IMR-90 (cell line): Measurements from ENCODE around the gene PLA2G2C. TPM values are rescaled to one million over a fixed set of nuclear protein-coding genes. Genes with fewer than 3 reads are reported as not detected.

Experiments
- ATAC-seq: fragments of 200-7000 bp; cut with Tn5 transposase; 2 replicates; pipeline ENCODE4 v1.9.1; 2020; ENCODE audit warnings: low read depth, mild to moderate bottlenecking, moderate library complexity
- BruUV-seq: library from RNA; stranded (reverse); fragments of 400-500 nt; replicated peaks from 2 replicates; lab custom pipeline; 2021; lab: Mats Ljungman, UMichigan
- CTCF ChIA-PET: fragments of 300-600 bp; formaldehyde crosslinking; extraction: SDS; loops from one replicate; lab custom pipeline; 2021; ENCODE audit warnings: antibody characterized with exemption; lab: Yijun Ruan, JAX
- POLR2A ChIA-PET: fragments of 300-600 bp; sonication (Branson Sonifier 250); formaldehyde crosslinking; loops from one replicate; lab custom pipeline; 2022; ENCODE audit warnings: antibody characterized with exemption; ENCODE audit not compliant: unreplicated experiment; lab: Charles Lee
- DNase-seq: peaks from one replicate; pipeline ENCODE4 v3.0.0; 2013
- H2AFZ ChIP-seq: replicated peaks from 2 replicates; pipeline ENCODE3; 2013; ENCODE audit warnings: low read length, mild to moderate bottlenecking; ENCODE audit not compliant: poor library complexity
- H2AK5ac ChIP-seq: 2 replicates; pipeline ENCODE4 v1.6.1; 2013; ENCODE audit warnings: low read depth, low read length, inconsistent platforms
- H2AK9ac ChIP-seq: replicated peaks from 2 replicates; pipeline ENCODE3; 2013; ENCODE audit warnings: mild to moderate bottlenecking, low read depth, low read length, moderate library complexity; ENCODE audit not compliant: poor library complexity
- H2BK120ac ChIP-seq: 2 replicates; pipeline ENCODE4 v1.6.1; 2013; ENCODE audit warnings: low read depth, low read length, inconsistent platforms
- H2BK15ac ChIP-seq: 3 replicates; pipeline ENCODE4 v1.6.1; 2013; ENCODE audit warnings: low read depth, low read length, inconsistent platforms
- H2BK20ac ChIP-seq: 2 replicates; pipeline ENCODE4 v1.6.1; 2013; ENCODE audit warnings: low read depth, mild to moderate bottlenecking, inconsistent platforms, low read length, moderate library complexity
- H2BK5ac ChIP-seq: 2 replicates; pipeline ENCODE4 v1.6.1; 2013; ENCODE audit warnings: mild to moderate bottlenecking, low read depth, low read length, inconsistent platforms; ENCODE audit not compliant: poor library complexity, severe bottlenecking
- H3K14ac ChIP-seq: replicated peaks from 2 replicates; pipeline ENCODE4 v1.6.1; 2013; ENCODE audit warnings: low read depth, low read length, inconsistent platforms
- H3K18ac ChIP-seq: 2 replicates; pipeline ENCODE4 v1.6.1; 2013; ENCODE audit warnings: low read depth, low read length, control low read depth
- H3K23ac ChIP-seq: 2 replicates; pipeline ENCODE4 v1.6.1; 2013; ENCODE audit warnings: low read depth, low read length, inconsistent platforms
- H3K27ac ChIP-seq: 2 replicates; pipeline ENCODE4 v1.5.1; 2013; ENCODE audit warnings: mild to moderate bottlenecking, control low read depth, low read length; ENCODE audit not compliant: insufficient read depth
- H3K27me3 ChIP-seq: 2 replicates; pipeline ENCODE4 v1.6.1; 2013; ENCODE audit warnings: low read length; ENCODE audit not compliant: control insufficient read depth, insufficient read depth
- H3K36me3 ChIP-seq: 2 replicates; pipeline ENCODE4 v1.6.1; 2013; ENCODE audit warnings: low read length, mixed read lengths; ENCODE audit not compliant: control insufficient read depth, insufficient read depth
- H3K4ac ChIP-seq: 2 replicates; pipeline ENCODE4 v1.6.1; 2013; ENCODE audit warnings: low read depth, low read length, inconsistent platforms
- H3K4me1 ChIP-seq: 2 replicates; pipeline ENCODE4 v1.6.1; 2013; ENCODE audit warnings: low read length, mixed read lengths; ENCODE audit not compliant: control insufficient read depth, insufficient read depth
- H3K4me2 ChIP-seq: 2 replicates; pipeline ENCODE4 v1.6.1; 2013; ENCODE audit warnings: low read depth, mild to moderate bottlenecking, control low read depth, low read length, moderate library complexity
- H3K4me3 ChIP-seq: 2 replicates; pipeline ENCODE4 v1.5.1; 2013; ENCODE audit warnings: low read depth, mild to moderate bottlenecking, control low read depth, low read length, moderate library complexity; ENCODE audit not compliant: insufficient read depth
- H3K56ac ChIP-seq: 2 replicates; pipeline ENCODE4 v1.6.1; 2013; ENCODE audit warnings: low read length, inconsistent platforms; ENCODE audit not compliant: insufficient read depth; ENCODE audit errors: extremely low read depth
- H3K79me1 ChIP-seq, 2 experiments: 2 replicates each; pipeline ENCODE4 v1.6.1; 2013; ENCODE audit warnings: low read length in 2 of 2, inconsistent platforms in 1 of 2, low read depth in 1 of 2
- H3K9ac ChIP-seq: 2 replicates; pipeline ENCODE4 v1.6.1; 2013; ENCODE audit warnings: low read depth, low read length, control low read depth
- H3K9me1 ChIP-seq: 2 replicates; pipeline ENCODE4 v1.6.1; 2013; ENCODE audit warnings: low read length, inconsistent platforms; ENCODE audit not compliant: insufficient read depth
- H3K9me3 ChIP-seq: 2 replicates; pipeline ENCODE4 v1.6.1; 2013; ENCODE audit warnings: low read length; ENCODE audit not compliant: control insufficient read depth, insufficient read depth
- H4K20me1 ChIP-seq: 2 replicates; pipeline ENCODE4 v1.6.1; 2013; ENCODE audit warnings: low read length, inconsistent platforms; ENCODE audit not compliant: insufficient read depth
- H4K5ac ChIP-seq: 2 replicates; pipeline ENCODE4 v1.6.1; 2013; ENCODE audit warnings: mild to moderate bottlenecking, low read depth, low read length, control low read depth
- H4K8ac ChIP-seq, 2 experiments: 2 replicates each; pipeline ENCODE4 v1.6.1; 2013; ENCODE audit warnings: low read depth in 2 of 2, low read length in 2 of 2, control low read depth in 1 of 2, inconsistent platforms in 1 of 2
- H4K91ac ChIP-seq: 2 replicates; pipeline ENCODE4 v1.6.1; 2013; ENCODE audit warnings: low read depth, low read length, inconsistent platforms; ENCODE audit not compliant: insufficient read depth
- BHLHE40 ChIP-seq: fragments of 150-350 bp; IDR thresholded peaks from 2 replicates; pipeline ENCODE4 v1.6.1; 2016; ENCODE audit warnings: mild to moderate bottlenecking, low read depth, low read length
- CEBPB ChIP-seq: IDR thresholded peaks from 2 replicates; pipeline ENCODE4 v1.6.1; 2012; ENCODE audit warnings: low read depth, low read length, improper control_type of control experiment
- CHD1 ChIP-seq: IDR thresholded peaks from 2 replicates; pipeline ENCODE4 v1.6.1; 2012; ENCODE audit warnings: low read depth, low read length, improper control_type of control experiment
- ELK1 ChIP-seq: fragments of 150-350 bp; IDR thresholded peaks from 2 replicates; pipeline ENCODE4 v1.6.1; 2016; ENCODE audit warnings: low read depth, mild to moderate bottlenecking, low read length, moderate library complexity, borderline replicate concordance
- FOS ChIP-seq: fragments of 150-350 bp; IDR thresholded peaks from 2 replicates; pipeline ENCODE4 v1.6.1; 2016; ENCODE audit warnings: low read depth, low read length
- MXI1 ChIP-seq: IDR thresholded peaks from 2 replicates; pipeline ENCODE4 v1.6.1; 2012; ENCODE audit warnings: low read depth, mild to moderate bottlenecking, low read length, moderate library complexity, borderline replicate concordance
- NFE2L2 ChIP-seq: fragments of 150-350 bp; IDR thresholded peaks from 2 replicates; pipeline ENCODE4 v1.6.1; 2016; ENCODE audit warnings: low read depth, mild to moderate bottlenecking, low read length
- POLR2A ChIP-seq: IDR thresholded peaks from 2 replicates; pipeline ENCODE4 v1.6.1; 2012; ENCODE audit warnings: mild to moderate bottlenecking, low read depth, low read length
- RAD21 ChIP-seq: IDR thresholded peaks from 2 replicates; pipeline ENCODE4 v1.6.1; 2012; ENCODE audit warnings: low read length, improper control_type of control experiment
- RCOR1 ChIP-seq: IDR thresholded peaks from 2 replicates; pipeline ENCODE4 v1.6.1; 2012; ENCODE audit warnings: mild to moderate bottlenecking, low read length, improper control_type of control experiment; ENCODE audit not compliant: insufficient replicate concordance
- RFX5 ChIP-seq: IDR thresholded peaks from 2 replicates; pipeline ENCODE4 v1.8.0; 2012; ENCODE audit warnings: low read depth, mild to moderate bottlenecking, low read length, moderate library complexity
- SMC3 ChIP-seq: fragments of 150-350 bp; IDR thresholded peaks from 2 replicates; pipeline ENCODE4 v1.6.1; 2016; ENCODE audit warnings: low read depth, mild to moderate bottlenecking, antibody characterized with exemption, low read length, moderate library complexity
- USF2 ChIP-seq: fragments of 150-350 bp; IDR thresholded peaks from 2 replicates; pipeline ENCODE4 v1.6.1; 2017; ENCODE audit warnings: mild to moderate bottlenecking, antibody characterized with exemption, low read length, low read depth
- WGBS, 2 experiments: methylation state at CpG; one replicate each; pipeline versions ENCODE4 v1.1.5 to v1.1.7; 2013; ENCODE audit warnings: missing lambda C conversion rate in 2 of 2; ENCODE audit not compliant: insufficient read length in 1 of 2; ENCODE audit errors: extremely low coverage in 2 of 2; 5-methylcytosine and 5-hydroxymethylcytosine counted together
- dilution Hi-C: fragments of 300-500 bp; cut with HindIII; formaldehyde crosslinking; loops from one replicate; pipeline ENCODE4 v1.14.3; 2018; ENCODE audit warnings: low sequenced_read_pairs; ENCODE audit not compliant: unreplicated experiment
- in situ Hi-C: fragments of 300-500 bp; cut with MboI; formaldehyde crosslinking; loops from 3 replicates; pipeline ENCODE4 v1.14.3; 2019; ENCODE audit warnings: low sequenced_read_pairs, inconsistent platforms, mixed read lengths
- intact Hi-C: fragments of 100-400 bp; cut with micrococcal nuclease; formaldehyde crosslinking; loops from 2 replicates; pipeline ENCODE4 v1.10.0; 2022
- polyA plus RNA-seq, 3 experiments: library from polyadenylated mRNA; depleted of rRNA; stranded (reverse); fragments of >200 nt; gene quantifications; 2 replicates each; pipeline ENCODE4 v1.2.3, GENCODE V29; 2012; ENCODE audit warnings: low replicate concordance in 1 of 3
- total RNA-seq: library from RNA; depleted of rRNA; stranded (reverse); fragments of >200 nt; gene quantifications from 2 replicates; pipeline ENCODE4 v1.2.3, GENCODE V29; 2012

The PLA2G2C gene
- total and polyA plus RNA-seq, 2 of the 4 experiments (the other 2 are of a cell fraction): not detected

GRCh38 chr1:20194224-20194623 lies 7.9 kb upstream of the PLA2G2C start:
- no peak overlapping the region for H3K4ac ChIP-seq
- no peaks in the 10 kb centered on the region for H3K9me3 ChIP-seq
- no peak overlapping the region for H3K9ac ChIP-seq
- no peak overlapping the region for H2AK9ac ChIP-seq
- H3K56ac ChIP-seq: no peak overlapping the region
- no peaks in the 10 kb centered on the region for H3K36me3 ChIP-seq
- no peak overlapping the region for H2BK5ac ChIP-seq
- H2AFZ ChIP-seq: no peak overlapping the region
- no TSS peak for BruUV-seq
- H4K91ac ChIP-seq: no peak overlapping the region
- ChIA-PET POLR2A (no interaction called here), CTCF (no interaction called here)
- in situ Hi-C loops (no loop called here), dilution Hi-C loops (no loop called here), intact Hi-C loops (no loop called here)
- DNase-seq (no peak), ATAC-seq (no peak)
- no peak overlapping the region for H4K8ac ChIP-seq
- WGBS, 2 experiments: 80% methylated on average over 1 of the region's 2 CpGs; no CpG with 5 or more reads in 1 of the 2 experiments
- H2BK15ac ChIP-seq: no peak overlapping the region
- H3K9me1 ChIP-seq: no peaks in the 10 kb centered on the region
- H2AK5ac ChIP-seq: no peak overlapping the region
- H3K4me2 ChIP-seq: no peak overlapping the region
- H3K14ac ChIP-seq: no peak overlapping the region
- H3K27me3 ChIP-seq: peaks cover 35% of the 10 kb centered on the region
- H3K79me1 ChIP-seq: no peaks in the 10 kb centered on the region
- H3K23ac ChIP-seq: no peak overlapping the region
- no peak overlapping the region for H2BK20ac ChIP-seq
- H4K5ac ChIP-seq: no peak overlapping the region
- TF ChIP-seq RAD21 (no peak), USF2 (no peak), RCOR1 (no peak), SMC3 (no peak), MXI1 (no peak), ELK1 (no peak), RFX5 (no peak), CEBPB (no peak), BHLHE40 (no peak), NFE2L2 (no peak), CHD1 (no peak), FOS (no peak), POLR2A (no peak)
- no peaks in the 10 kb centered on the region for H4K20me1 ChIP-seq
- no peak overlapping the region for H3K18ac ChIP-seq
- H3K4me1 ChIP-seq: no peaks in the 10 kb centered on the region
- no peak overlapping the region for H3K27ac ChIP-seq
- H2BK120ac ChIP-seq: no peak overlapping the region
- no peak overlapping the region for H3K4me3 ChIP-seq
